Middle frontal gyrus (tissue), 1 donor: ENCODE measurements around the gene CDH4.
"Not testable (repeated sequence)": the region's sequence is repeated elsewhere in the genome, so short reads cannot be mapped to it uniquely, and the experiment has no call there.

Experiments
- DNase-seq: peaks from one replicate; pipeline ENCODE4 v3.0.0-alpha.2; 2015; ENCODE audit warnings: low spot score; ENCODE audit errors: extremely low spot score

Gene CDH4

GRCh38 chr20:61968036-61968810, 716.2 kb downstream of the CDH4 start:
- DNase-seq, result no peak

- no peak for DNase-seq
These were observed 716.9 kb downstream of the CDH4 start for GRCh38 chr20:61968932-61969331.

DNA sequence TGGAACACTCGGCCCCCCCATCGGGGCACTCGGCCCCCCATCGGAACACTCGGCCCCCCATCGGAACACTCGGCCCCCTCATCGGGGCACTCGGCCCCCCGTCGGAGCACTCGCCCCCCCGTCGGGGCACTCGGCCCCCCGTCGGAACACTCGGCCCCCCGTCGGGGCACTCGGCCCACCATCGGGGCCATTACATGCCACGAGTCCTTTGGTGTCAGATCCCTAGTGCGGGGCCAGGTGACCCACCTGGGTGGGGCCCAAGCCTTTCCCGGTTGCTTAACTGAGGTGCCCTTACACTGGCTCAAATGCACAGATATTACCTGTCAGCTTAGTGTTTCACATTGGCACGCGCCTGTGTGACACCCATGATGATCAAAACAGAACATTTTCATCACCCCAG, 717.7 kb downstream of the CDH4 start:
- DNase-seq, result no peak

DNA sequence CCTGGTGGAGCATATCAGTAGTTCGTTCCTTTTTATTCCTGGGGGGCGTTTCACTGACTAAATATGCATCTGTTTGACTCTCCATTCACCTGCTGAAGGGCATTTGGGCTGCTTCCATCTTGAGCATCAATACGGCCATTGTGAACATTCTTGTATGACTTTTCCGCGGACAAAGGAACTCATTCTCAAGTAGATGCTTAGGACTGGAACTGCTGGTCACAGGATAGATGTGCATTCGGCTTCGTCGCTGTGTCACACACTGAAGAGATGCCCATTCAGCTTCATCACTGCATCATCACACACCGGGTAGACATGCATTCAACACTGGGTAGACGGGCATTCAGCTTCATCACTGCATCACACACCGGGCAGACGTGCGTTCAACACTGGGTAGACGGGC, 718.3 kb downstream of the CDH4 start:
- no peak for DNase-seq

DNA sequence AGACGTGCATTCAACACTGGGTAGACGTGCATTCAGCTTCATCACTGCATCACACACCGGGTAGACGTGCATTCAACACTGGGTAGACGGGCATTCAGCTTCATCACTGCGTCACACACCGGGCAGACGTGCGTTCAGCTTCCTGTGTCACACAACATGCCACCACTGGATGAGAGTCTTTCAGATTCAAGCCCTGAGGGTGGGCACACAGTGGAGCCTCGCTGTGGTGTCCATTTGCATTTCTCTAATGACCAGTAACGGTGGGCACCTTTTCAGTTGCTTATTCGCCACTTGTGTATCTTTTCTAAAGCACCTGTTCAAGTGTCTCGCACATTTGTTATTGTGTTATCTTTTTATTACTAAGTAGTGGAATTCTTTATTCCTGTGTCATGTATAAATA, 719.5 kb downstream of the CDH4 start:
- not testable (repeated sequence) for DNase-seq

DNA sequence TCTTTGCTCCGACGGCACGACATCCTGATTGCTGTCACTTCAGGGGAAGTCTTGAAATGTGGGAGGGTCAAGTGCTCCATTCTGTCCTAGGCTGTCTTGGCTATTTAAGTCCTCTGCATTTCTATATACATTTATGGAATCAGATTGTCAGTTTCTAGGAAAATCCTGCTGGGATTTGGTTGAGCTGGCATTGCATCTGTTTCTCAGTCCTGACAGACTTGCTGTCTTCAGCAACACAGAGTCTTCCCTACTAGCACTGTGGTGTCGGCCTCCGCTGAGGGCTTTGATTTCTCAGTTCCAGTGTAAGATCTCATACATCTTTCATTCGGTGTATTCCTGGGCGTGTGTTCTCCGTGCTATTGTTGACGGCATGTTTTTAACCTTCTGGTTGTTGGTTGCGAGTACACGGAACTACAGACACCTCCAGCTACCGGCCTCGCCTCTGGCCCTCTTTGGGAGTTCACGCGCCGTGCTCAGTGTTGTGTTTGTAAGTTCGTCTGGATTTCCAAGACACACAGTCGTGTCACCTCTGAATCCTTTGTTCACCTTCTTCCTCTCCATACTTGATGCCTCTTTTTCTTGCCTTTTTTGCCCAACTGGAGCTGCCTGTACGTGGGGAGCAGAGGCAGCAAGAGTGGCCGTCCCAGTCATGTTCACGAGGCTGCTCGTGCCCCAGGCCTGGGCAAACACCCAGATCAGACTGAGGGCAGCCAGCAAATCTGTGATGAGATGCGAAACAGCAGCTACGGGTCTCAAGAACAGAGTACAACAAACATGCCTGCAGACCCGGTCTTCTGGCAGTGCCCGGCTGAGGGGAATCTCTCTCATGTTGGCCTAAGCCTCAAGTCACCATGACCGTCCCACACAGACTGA, 720.8 kb downstream of the CDH4 start:
- DNase-seq, result no peak

- no peak for DNase-seq
These were observed 721.7 kb downstream of the CDH4 start for GRCh38 chr20:61973515-61974356.

DNA sequence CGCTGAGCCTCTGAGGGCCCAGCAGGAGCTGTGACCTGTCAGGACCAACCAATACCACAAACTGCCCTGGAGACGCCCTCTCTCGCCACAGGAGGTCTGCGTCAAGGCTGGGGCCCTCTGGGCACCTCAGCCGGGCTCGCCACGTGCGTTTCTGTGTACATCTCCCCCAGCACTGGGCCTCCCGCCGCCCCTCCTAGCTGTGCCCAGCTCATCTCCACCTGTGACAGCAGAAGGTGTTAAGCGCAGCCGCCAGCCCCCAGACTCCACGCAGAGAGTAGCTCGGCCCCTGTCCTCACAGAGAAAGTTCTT, 722.2 kb downstream of the CDH4 start:
- DNase-seq, result no peak

GRCh38 chr20:61975407-61976129, 723.5 kb downstream of the CDH4 start:
- no peak for DNase-seq

DNA sequence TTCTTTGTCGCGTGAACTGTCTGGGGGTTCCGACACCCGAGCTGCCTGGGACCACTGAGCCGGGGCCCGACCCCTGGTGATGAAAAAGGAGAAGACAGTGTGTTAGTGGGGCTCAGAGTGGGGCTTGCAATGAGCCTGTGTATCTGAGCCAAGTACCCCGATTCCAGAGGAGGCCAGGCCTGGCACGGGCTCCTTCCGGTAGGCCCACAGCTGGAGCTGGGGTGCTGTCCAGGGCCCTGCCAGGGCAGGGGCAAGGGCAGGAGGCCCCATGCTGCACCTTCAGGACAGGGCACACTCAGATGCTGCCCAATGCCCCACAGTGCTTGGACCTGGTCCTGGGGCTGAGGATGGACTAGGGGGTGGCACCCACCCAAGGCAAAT, 724.2 kb downstream of the CDH4 start:
- no peak for DNase-seq

- no peak for DNase-seq
These were observed 724.8 kb downstream of the CDH4 start for GRCh38 chr20:61976644-61977418.

DNA sequence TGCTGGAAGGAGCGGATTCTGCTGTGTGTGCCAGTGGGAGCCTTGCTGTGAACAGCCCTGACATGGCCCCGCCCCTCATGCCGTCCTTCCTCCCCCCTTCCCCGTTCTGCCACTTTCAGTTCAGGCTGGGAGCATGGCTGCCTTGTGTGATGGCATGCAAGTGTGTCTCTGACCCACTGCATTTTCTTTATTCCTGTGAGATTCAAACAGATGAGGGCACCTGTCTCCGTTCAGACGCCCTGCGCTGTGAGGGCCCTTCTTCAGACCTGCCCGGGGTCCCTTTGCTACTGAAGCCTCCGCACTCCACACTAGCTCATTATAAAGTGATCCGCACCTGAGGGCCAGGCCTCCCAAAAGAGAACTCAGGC, 725.3 kb downstream of the CDH4 start:
- DNase-seq, result no peak

DNA sequence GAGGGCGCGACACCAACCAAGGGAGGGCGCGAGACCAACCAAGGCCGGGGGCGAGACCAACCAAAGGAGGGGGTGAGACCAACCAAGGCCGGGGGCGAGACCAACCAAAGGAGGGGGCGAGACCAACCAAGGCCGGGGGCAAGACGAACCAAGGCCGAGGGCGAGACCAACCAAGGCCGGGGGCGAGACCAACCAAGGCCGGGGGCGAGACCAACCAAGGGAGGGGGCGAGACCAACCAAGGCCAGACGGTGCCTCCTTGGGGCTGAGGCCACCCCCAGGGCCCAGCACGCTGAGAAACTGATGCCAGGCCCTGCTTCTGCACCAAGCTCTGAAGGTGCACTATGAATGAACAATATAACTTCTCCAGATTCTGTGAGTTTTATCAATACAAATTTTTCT, 726.4 kb downstream of the CDH4 start:
- no peak for DNase-seq

GRCh38 chr20:61979090-61979489, 727.0 kb downstream of the CDH4 start:
- no peak for DNase-seq

DNA sequence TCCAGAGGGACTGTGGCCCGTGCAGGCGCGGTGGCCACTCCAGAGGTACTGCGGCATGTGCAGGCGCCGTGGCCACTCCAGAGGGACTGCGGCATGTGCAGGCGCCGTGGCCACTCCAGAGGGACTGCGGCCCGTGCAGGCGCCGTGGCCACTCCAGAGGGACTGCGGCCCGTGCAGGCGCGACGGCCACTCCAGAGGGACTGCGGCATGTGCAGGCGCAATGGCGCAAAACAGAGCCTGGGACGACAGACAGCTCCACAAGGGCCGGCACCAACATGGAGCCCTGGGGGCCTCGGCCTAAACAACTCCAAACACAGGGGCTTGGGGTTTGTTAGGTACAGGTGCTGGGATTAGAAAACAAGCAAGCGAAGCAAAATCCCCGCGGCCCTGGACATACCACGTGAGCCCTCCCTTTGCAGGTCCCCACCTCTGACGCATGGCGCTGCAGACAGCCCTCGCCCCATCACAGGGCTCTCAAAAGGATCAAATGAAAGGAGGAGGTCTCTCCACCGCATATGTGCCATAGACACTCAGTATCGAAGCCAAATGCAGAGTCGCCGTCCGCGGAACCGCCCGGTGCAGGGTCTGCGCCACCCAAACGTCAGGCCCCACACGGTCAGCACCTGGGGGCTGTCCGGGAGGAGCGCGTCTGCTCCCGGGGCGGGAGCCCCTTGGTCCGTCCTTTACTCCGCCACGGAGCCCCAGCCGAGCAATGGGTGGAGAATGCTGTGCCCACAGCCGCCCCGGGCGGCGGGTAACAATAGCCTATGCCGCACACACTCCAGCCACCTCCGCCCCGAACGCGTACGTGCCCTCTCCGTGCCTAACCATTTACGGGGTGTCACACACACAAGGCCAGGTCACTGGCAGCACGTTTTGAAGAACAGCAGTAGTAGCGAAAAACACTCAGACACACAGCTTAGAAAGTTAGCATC, 727.9 kb downstream of the CDH4 start:
- no peak for DNase-seq

DNA sequence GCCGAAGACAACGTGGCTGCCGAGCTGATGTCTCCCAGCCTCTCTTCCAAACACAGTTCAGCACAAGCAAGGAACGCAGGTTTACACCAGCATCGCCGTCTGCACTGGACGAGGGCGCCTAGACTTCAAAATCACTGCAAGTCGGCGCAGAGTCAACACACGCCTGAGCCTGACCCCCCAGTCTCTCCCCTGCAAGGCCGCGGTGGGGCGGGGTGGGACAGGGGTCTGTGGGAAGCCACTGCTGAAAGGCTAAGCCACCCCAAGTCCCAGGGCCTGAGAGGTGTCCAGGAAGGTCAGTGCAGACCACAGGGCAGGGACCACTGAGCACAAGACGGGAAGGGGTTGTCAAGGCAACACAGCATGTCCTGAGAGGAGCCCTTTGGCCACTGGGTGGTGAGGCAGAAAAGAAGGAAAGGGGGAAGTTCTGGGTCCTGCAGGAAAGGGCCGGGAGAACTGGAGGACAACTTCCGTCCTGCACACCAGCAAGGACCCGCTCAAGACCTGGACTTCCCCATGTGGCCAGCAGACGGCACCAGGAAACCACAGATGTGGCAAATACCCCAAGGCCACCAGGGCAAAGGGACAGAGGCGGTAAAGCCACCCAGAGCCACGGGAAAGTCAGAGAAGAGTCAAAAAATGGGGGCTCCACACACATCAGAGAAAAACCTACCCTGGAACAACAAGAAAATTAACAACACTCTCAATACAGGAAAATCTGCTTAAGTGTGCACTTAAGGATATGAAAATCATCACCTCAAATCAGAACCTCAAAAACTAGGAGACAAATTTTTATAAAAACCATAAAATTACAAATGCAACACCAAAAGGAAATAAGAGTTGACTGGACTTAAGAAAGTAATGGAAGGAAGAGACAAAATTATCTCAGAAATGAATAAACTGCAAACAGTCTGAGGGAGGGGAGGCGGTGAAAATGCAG, 728.9 kb downstream of the CDH4 start:
- DNase-seq, result no peak

- DNase-seq, result not testable (repeated sequence)
These were observed 729.6 kb downstream of the CDH4 start for GRCh38 chr20:61981691-61982090.

DNA sequence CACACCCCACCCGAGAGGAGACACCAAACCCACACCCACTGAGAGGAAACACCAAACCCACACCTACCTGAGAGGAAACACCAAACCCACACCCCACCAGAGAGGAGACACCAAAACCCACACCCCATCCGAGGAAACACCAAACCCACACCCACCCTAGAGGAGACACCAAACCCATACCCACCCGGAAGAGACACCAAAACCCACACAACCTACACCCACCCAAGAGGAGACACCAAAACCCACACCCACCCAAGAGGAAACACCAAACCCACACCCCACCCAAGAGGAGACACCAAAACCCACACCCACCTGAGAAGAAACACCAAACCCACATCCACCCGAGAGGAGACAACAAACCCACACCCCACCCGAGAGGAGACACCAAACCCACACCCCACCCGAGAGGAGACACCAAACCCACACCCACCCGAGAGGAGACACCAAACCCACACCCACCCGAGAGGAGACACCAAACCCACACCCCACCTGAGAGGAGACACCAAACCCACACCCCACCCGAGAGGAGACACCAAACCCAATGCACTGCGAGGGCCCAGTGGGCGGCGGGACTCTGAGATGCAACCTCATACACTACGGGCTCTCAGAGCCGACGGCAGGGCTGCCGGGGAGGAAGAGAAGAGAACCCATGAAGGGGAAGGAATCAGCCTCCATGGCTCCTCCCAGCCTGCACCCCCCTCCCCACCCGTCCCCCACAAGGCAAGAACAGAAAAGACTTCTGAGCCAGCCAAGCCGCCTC, 730.3 kb downstream of the CDH4 start:
- DNase-seq, result no peak
